ENCODE data around the gene SLC27A1. TPM values are rescaled to one million over a fixed set of nuclear protein-coding genes. Genes with fewer than 3 reads are reported as not detected.

Gene SLC27A1
- total and polyA plus RNA-seq, 9 of the 15 experiments (the other 6 are each of a cell fraction or from before 2014, with no cell fraction given), result 0.06 to 3.0 (median 1.1) TPM

GRCh38 chr19:17500447-17501198, 30.3 kb downstream of the SLC27A1 start (continued):
- TF ChIP-seq CUX1 (CRISPR knock-in tag; IDR thresholded peaks at IDR 0.05), result no peak

- FAIRE-seq, result no peak
- DNase-seq (ENCODE audit: extremely low read depth in 1 of 4, low spot score in 3 of 4), result no peak
- H3K27ac ChIP-seq (ENCODE audit: extremely low read depth, low read depth, low read length), result no peak overlapping the region
- peaks cover 13 to 35% of the 10 kb centered on the region in 2 experiments for H3K4me1 ChIP-seq (replicated peaks in 1 of 2; ENCODE audit: control insufficient read depth in 2 of 2, insufficient read depth in 2 of 2, low read length in 2 of 2)
- in situ Hi-C loops (cut with MboI), result no loop called here
- no peak overlapping the region for H2AFZ ChIP-seq (ENCODE audit: low read depth, low read length)
- H3K4me3 ChIP-seq, result no peak overlapping the region
- no peaks in the 10 kb centered on the region for H3K9me3 ChIP-seq (replicated peaks; ENCODE audit: control insufficient read depth, insufficient read depth, low read depth, low read length)
- H3K9ac ChIP-seq (ENCODE audit: insufficient read depth in 1 of 2, low read depth in 2 of 2, low read length in 2 of 2), result no peak overlapping the region
- H3K9me1 ChIP-seq (ENCODE audit: control insufficient read depth, insufficient read depth, low read length), result no peaks in the 10 kb centered on the region
- H3K27me3 ChIP-seq (ENCODE audit: control insufficient read depth in 2 of 2, insufficient read depth in 2 of 2, low read length in 2 of 2), result no peaks in the 10 kb centered on the region
- BruUV-seq (replicated peaks), result no TSS peak
- WGBS (ENCODE audit: insufficient coverage, low coverage, missing lambda C conversion rate), result 72% methylated on average over 6 of the region's 6 CpGs
- CTCF ChIA-PET (ENCODE audit: low intra/inter-chr PET ratio), result no interaction called here
- H3K4me2 ChIP-seq (ENCODE audit: insufficient read depth, low read length), result no peak overlapping the region
- no peak for ATAC-seq
- intact Hi-C loops (cut with micrococcal nuclease), result no loop called here
- peaks cover 5% of the 10 kb centered on the region; the same call in 2 of the 3 replicates for H3K36me3 ChIP-seq (ENCODE audit: control insufficient read depth, insufficient read depth, low read length)
- POLR2A ChIA-PET, result interaction anchor here (0.6 kb wide), 1 partner anchor 105 kb away, joined by 4 read pairs; no protein-coding TSS in a partner anchor
- H4K20me1 ChIP-seq (replicated peaks; ENCODE audit: control insufficient read depth, insufficient read depth, low read length), result no peaks in the 10 kb centered on the region
- H3K79me2 ChIP-seq (ENCODE audit: control insufficient read depth, insufficient read depth, low read length), result peaks cover 4% of the 10 kb centered on the region; the same call in 1 of the 3 replicates
- no peak for TF ChIP-seq ZNF436 (CRISPR knock-in tag; IDR thresholded peaks at IDR 0.05)
- TF ChIP-seq ZNF592 (IDR thresholded peaks at IDR 0.05), result no peak
These were observed 32.9 kb downstream of the SLC27A1 start for GRCh38 chr19:17503240-17503639.
